ENCODE results near the gene MYPOP. TPM values are rescaled to one million over a fixed set of nuclear protein-coding genes. Genes with fewer than 3 reads are reported as not detected.
"Not testable (repeated sequence)": the region's sequence is repeated elsewhere in the genome, so short reads cannot be mapped to it uniquely, and the experiment has no call there.

Gene MYPOP
- total RNA-seq, 1 experiment from 2014 or later = 13.6 TPM

- ChIA-PET POLR2A (ENCODE audit: unreplicated experiment) (no interaction called here), CTCF (no interaction called here)
- Histone ChIP-seq H3K4me2 (no peak overlapping the region), H3K27ac (no peak overlapping the region), H3K36me3 (ENCODE audit: low read depth) (no peaks in the 10 kb centered on the region), H3K9me3 (ENCODE audit: insufficient read depth, low read depth) (no peaks in the 10 kb centered on the region), H3F3A (ENCODE audit: insufficient read depth, low read depth) (peaks cover 8% of the 10 kb centered on the region; the same call in 1 of the 2 replicates), H3K4me3 (no peak overlapping the region), H4K20me1 (ENCODE audit: insufficient read depth) (no peaks in the 10 kb centered on the region), H3K79me2 (ENCODE audit: low read depth) (no peaks in the 10 kb centered on the region), H3K4me1 (replicated peaks; ENCODE audit: insufficient read depth) (no peaks in the 10 kb centered on the region), H3K9me2 (ENCODE audit: insufficient read depth) (no peaks in the 10 kb centered on the region), H3K27me3 (ENCODE audit: insufficient read depth, low read depth) (peaks cover 77% of the 10 kb centered on the region), H2AFZ (no peak overlapping the region)
- TF ChIP-seq EZH2 (IDR thresholded peaks at IDR 0.05; ENCODE audit: low read depth) (no peak), CTCF (conservative IDR thresholded peaks at IDR 0.05) (no peak)
- intact Hi-C loops (cut with micrococcal nuclease; ENCODE audit: unreplicated experiment) = no loop called here
- DNase-seq = no peak
- BruUV-seq (replicated peaks) = no TSS peak
Measured at GRCh38 chr19:45870798-45871197, 31.6 kb downstream of the MYPOP start.

- Histone ChIP-seq H3K27me3 (ENCODE audit: insufficient read depth, low read depth) (peaks cover 64% of the 10 kb centered on the region), H3F3A (ENCODE audit: insufficient read depth, low read depth) (peaks cover 11% of the 10 kb centered on the region; the same call in 1 of the 2 replicates)
- H3K36me3 ChIP-seq (ENCODE audit: low read depth); DNase-seq; H2AFZ ChIP-seq; H4K20me1 ChIP-seq (ENCODE audit: insufficient read depth); H3K4me1 ChIP-seq (replicated peaks; ENCODE audit: insufficient read depth); POLR2A ChIA-PET (ENCODE audit: unreplicated experiment); H3K79me2 ChIP-seq (ENCODE audit: low read depth); H3K4me3 ChIP-seq; H3K4me2 ChIP-seq; BruUV-seq (replicated peaks); H3K9me3 ChIP-seq (ENCODE audit: insufficient read depth, low read depth); H3K27ac ChIP-seq; H3K9me2 ChIP-seq (ENCODE audit: insufficient read depth): not testable (repeated sequence)
- CTCF ChIA-PET = interaction anchor here (0.7 kb wide), 1 partner anchor 37 kb away, joined by 8 read pairs; no protein-coding TSS in a partner anchor
- intact Hi-C loops (cut with micrococcal nuclease; ENCODE audit: unreplicated experiment) = loop anchor here (10.0 kb wide), 2 partner anchors 208 to 398 kb away; no protein-coding TSS in a partner anchor
Measured at GRCh38 chr19:45867241-45867640, 35.2 kb downstream of the MYPOP start.

- no TSS peak for BruUV-seq (replicated peaks)
- Histone ChIP-seq H3K27ac (no peak overlapping the region), H3K27me3 (ENCODE audit: insufficient read depth, low read depth) (peaks cover 58% of the 10 kb centered on the region), H4K20me1 (ENCODE audit: insufficient read depth) (no peaks in the 10 kb centered on the region), H3F3A (ENCODE audit: insufficient read depth, low read depth) (peaks cover 17% of the 10 kb centered on the region; the same call in 1 of the 2 replicates), H2AFZ (no peak overlapping the region), H3K36me3 (ENCODE audit: low read depth) (no peaks in the 10 kb centered on the region), H3K4me3 (no peak overlapping the region), H3K9me3 (ENCODE audit: insufficient read depth, low read depth) (no peaks in the 10 kb centered on the region), H3K79me2 (ENCODE audit: low read depth) (peaks cover 13% of the 10 kb centered on the region), H3K4me1 (replicated peaks; ENCODE audit: insufficient read depth) (peaks cover 6% of the 10 kb centered on the region), H3K9me2 (ENCODE audit: insufficient read depth) (no peaks in the 10 kb centered on the region), H3K4me2 (peak overlapping the region; percentile 22; the same call in 1 of the 2 replicates)
- TF ChIP-seq EZH2 (IDR thresholded peaks at IDR 0.05; ENCODE audit: low read depth) (no peak), CTCF (conservative IDR thresholded peaks at IDR 0.05) (no peak)
- POLR2A ChIA-PET (ENCODE audit: unreplicated experiment) = no interaction called here
- CTCF ChIA-PET = interaction anchor here (0.7 kb wide), 1 partner anchor 38 kb away, joined by 8 read pairs; no protein-coding TSS in a partner anchor
- intact Hi-C loops (cut with micrococcal nuclease; ENCODE audit: unreplicated experiment) = loop anchor here (10.0 kb wide), 2 partner anchors 208 to 398 kb away; no protein-coding TSS in a partner anchor
- DNase-seq = no peak
Measured at GRCh38 chr19:45866400-45867176, 35.8 kb downstream of the MYPOP start.
